Panc1 (cell line): Measurements from ENCODE around the gene XG. TPM values are rescaled to one million over a fixed set of nuclear protein-coding genes. Genes with fewer than 3 reads are reported as not detected.
A peak's percentile ranks its signal among the peaks of the same experiment; 100 is the strongest.

Experiments
- ATAC-seq: fragments of 200-7000 bp; cut with Tn5 transposase; 2 replicates; pipeline ENCODE4 v1.9.1; 2020; ENCODE audit warnings: mild to moderate bottlenecking, moderate library complexity
- BruUV-seq: library from RNA; stranded (reverse); fragments of 400-500 nt; replicated peaks from 2 replicates; lab custom pipeline; 2021; lab: Mats Ljungman, UMichigan
- CTCF ChIA-PET: fragments of 300-600 bp; sonication (Branson Sonifier 250); formaldehyde crosslinking; loops from one replicate; lab custom pipeline; 2022; ENCODE audit warnings: antibody characterized with exemption; lab: Charles Lee
- POLR2A ChIA-PET: fragments of 300-600 bp; sonication (Branson Sonifier 250); formaldehyde crosslinking; loops from one replicate; lab custom pipeline; 2022; ENCODE audit warnings: antibody characterized with exemption; lab: Charles Lee
- DNase-seq: peaks from one replicate; pipeline ENCODE4 v3.0.0-alpha.2; 2010; ENCODE audit warnings: low read depth, low spot score
- H3K27ac ChIP-seq: 2 replicates; pipeline ENCODE4 v1.5.1; 2011; ENCODE audit warnings: mild to moderate bottlenecking, low read length, inconsistent platforms
- H3K27me3 ChIP-seq: fragments of 200-500 bp; sonication (Bioruptor generic); 2 replicates; pipeline ENCODE4 v1.6.0; 2014; ENCODE audit warnings: low read length, inconsistent platforms; ENCODE audit not compliant: control insufficient read depth, insufficient read depth
- H3K36me3 ChIP-seq: fragments of 200-500 bp; sonication (Bioruptor generic); 2 replicates; pipeline ENCODE4 v1.5.1; 2014; ENCODE audit warnings: inconsistent platforms, mild to moderate bottlenecking, low read length, moderate library complexity; ENCODE audit not compliant: control insufficient read depth, insufficient read depth
- H3K4me1 ChIP-seq: 2 replicates; pipeline ENCODE4 v1.5.1; 2011; ENCODE audit warnings: inconsistent platforms, mild to moderate bottlenecking, low read length, moderate library complexity; ENCODE audit not compliant: control insufficient read depth, insufficient read depth
- H3K4me3 ChIP-seq, 2 experiments: 2 replicates each; pipeline ENCODE4 v1.5.1; 2011 to 2012; ENCODE audit warnings: low read depth in 2 of 2, low read length in 2 of 2, mild to moderate bottlenecking in 2 of 2, inconsistent platforms in 1 of 2, moderate library complexity in 1 of 2
- H3K9me3 ChIP-seq: fragments of 200-500 bp; sonication (Bioruptor generic); 2 replicates; pipeline ENCODE4 v1.5.1; 2014; ENCODE audit warnings: low read depth, mild to moderate bottlenecking, inconsistent platforms, low read length, moderate library complexity; ENCODE audit not compliant: control insufficient read depth, insufficient read depth
- CTCF ChIP-seq: fragments of 450-650 bp; IDR thresholded peaks from 2 replicates; pipeline ENCODE4 v1.5.1; 2017; ENCODE audit warnings: mild to moderate bottlenecking
- POLR2AphosphoS5 ChIP-seq: IDR thresholded peaks from 2 replicates; pipeline ENCODE4 v1.6.1; 2012; ENCODE audit warnings: mild to moderate bottlenecking, low read depth, low read length, moderate library complexity
- REST ChIP-seq, 2 experiments: IDR thresholded peaks; 2 replicates each; pipeline ENCODE4 v1.6.1; 2011 to 2012; ENCODE audit warnings: low read depth in 2 of 2, control low read depth in 1 of 2, low read length in 1 of 2, mild to moderate bottlenecking in 1 of 2, moderate library complexity in 1 of 2; ENCODE audit not compliant: insufficient read depth in 1 of 2
- SIN3A ChIP-seq: IDR thresholded peaks from 2 replicates; pipeline ENCODE4 v1.6.1; 2012; ENCODE audit warnings: low read depth, mild to moderate bottlenecking, low read length, moderate library complexity, borderline replicate concordance; ENCODE audit not compliant: insufficient read depth
- TCF7L2 ChIP-seq: IDR thresholded peaks from 2 replicates; pipeline ENCODE4 v1.6.1; 2011; ENCODE audit warnings: mild to moderate bottlenecking, low read depth, low read length, inconsistent platforms
- in situ Hi-C: cut with HindIII; loops from 2 replicates; pipeline ENCODE4 v1.10.0; 2016; ENCODE audit warnings: low sequenced_read_pairs, low pct_unique_long_range_greater_than_20kb
- intact Hi-C: fragments of 100-400 bp; cut with micrococcal nuclease; formaldehyde crosslinking; loops from one replicate; pipeline ENCODE4 v1.10.0; 2022; ENCODE audit not compliant: unreplicated experiment
- total RNA-seq: library from RNA; stranded (reverse); gene quantifications from one replicate; pipeline ENCODE4 v1.2.1, GENCODE V29; 2021; ENCODE audit not compliant: unreplicated experiment

XG gene
- total RNA-seq, 1 experiment from 2014 or later, result not detected

DNA sequence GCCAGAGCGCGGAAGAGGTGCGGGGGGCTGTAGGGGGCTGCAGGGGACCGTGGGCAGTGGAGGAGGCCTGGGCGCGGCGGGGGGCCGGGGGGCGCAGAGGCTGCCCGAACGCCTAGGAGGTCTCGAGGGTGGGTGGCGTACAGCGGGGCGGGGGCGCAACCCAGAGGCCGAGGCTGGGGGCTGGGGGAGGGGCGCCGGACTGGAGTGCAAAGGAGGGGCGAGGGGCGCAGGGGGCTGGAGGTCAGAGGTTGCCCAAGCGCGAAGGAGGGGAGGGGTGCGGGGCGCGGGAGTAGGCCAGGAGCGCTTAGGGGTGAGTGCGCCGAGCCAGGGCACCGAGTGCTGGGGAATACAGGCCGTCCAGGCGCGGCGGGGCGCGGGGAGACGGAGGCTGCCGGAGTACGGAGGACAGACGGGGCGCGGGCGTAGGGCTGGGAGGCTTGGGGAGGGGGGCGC is 77.1 kb downstream of the XG start:
- no peak for ATAC-seq
- peak overlapping the region in 1 of 2 experiments; percentile 26; a peak in 2 of 4 replicates for H3K4me3 ChIP-seq
- in situ Hi-C loops (no loop called here), intact Hi-C loops (no loop called here)
- H3K36me3 ChIP-seq, result no peaks in the 10 kb centered on the region
- no peak overlapping the region for H3K27ac ChIP-seq
- POLR2A ChIA-PET, result no interaction called here
- no peaks in the 10 kb centered on the region for H3K27me3 ChIP-seq
- TF ChIP-seq TCF7L2 (no peak), SIN3A (no peak), CTCF (no peak)
- no TSS peak for BruUV-seq
- no peaks in the 10 kb centered on the region for H3K4me1 ChIP-seq
- no peak for DNase-seq
- H3K9me3 ChIP-seq, result no peaks in the 10 kb centered on the region
- CTCF ChIA-PET, result no interaction called here

- H3K27me3 ChIP-seq, result no peaks in the 10 kb centered on the region
- POLR2A ChIA-PET, result no interaction called here
- CTCF ChIA-PET, result no interaction called here
- H3K4me3 ChIP-seq, result no peak overlapping the region
- H3K4me1 ChIP-seq, result no peaks in the 10 kb centered on the region
- DNase-seq, result no peak
- no peak for ATAC-seq
- H3K36me3 ChIP-seq, result no peaks in the 10 kb centered on the region
- TF ChIP-seq CTCF, result no peak
- no peak for TF ChIP-seq POLR2AphosphoS5
- no peak for TF ChIP-seq REST (IDR thresholded peaks at IDR 0.05; ENCODE audit: insufficient read depth in 1 of 2, low read depth in 2 of 2, low read length in 1 of 2)
- no peak for TF ChIP-seq SIN3A
- no peak for TF ChIP-seq TCF7L2
- in situ Hi-C loops (no loop called here), intact Hi-C loops (no loop called here)
- BruUV-seq, result no TSS peak
- no peak overlapping the region for H3K27ac ChIP-seq
- H3K9me3 ChIP-seq, result no peaks in the 10 kb centered on the region
Measured at GRCh38 chrX:2829469-2830246, 77.8 kb downstream of the XG start.
